ENCODE measurements around the gene BPHL. TPM values are rescaled to one million over a fixed set of nuclear protein-coding genes. Genes with fewer than 3 reads are reported as not detected.

Gene BPHL
- total RNA-seq, 8 experiments from 2014 or later = 11.4 to 45.8 (median 19.6) TPM

- H3K27ac ChIP-seq = no peak overlapping the region
- H3K4me1 ChIP-seq (replicated peaks in 1 of 2) = peaks cover 0 to 2% of the 10 kb centered on the region in 2 donors
- 3 to 94% (median 62%) methylated on average over 2 to 4 of the region's 4 CpGs; no CpG with 5 or more reads in 1 of the 10 experiments for WGBS, 10 experiments
- no peak overlapping the region for H3K4me3 ChIP-seq
- ATAC-seq (replicated peaks in 6 of 8) = peak in 2 of 8 experiments; percentile 27 to 45
- in situ Hi-C loops (cut with MboI; ENCODE audit: low pct_unique_long_range_greater_than_20kb in 2 of 9, low sequenced_read_pairs in 9 of 9, unreplicated experiment in 9 of 9) = no loop called here
Observed at GRCh38 chr6:3088968-3089367, 29.5 kb upstream of the BPHL start.

- in situ Hi-C loops (cut with MboI; ENCODE audit: low pct_unique_long_range_greater_than_20kb in 2 of 9, low sequenced_read_pairs in 9 of 9, unreplicated experiment in 9 of 9) = no loop called here
Observed at GRCh38 chr6:3090013-3090412, 28.5 kb upstream of the BPHL start.

GRCh38 chr6:3094815-3095214 lies 23.7 kb upstream of the BPHL start:
- WGBS, 10 experiments = 60 to 100% (median 97%) methylated on average over 1 to 2 of the region's 2 CpGs; no CpG with 5 or more reads in 1 of the 10 experiments
- Histone ChIP-seq H3K4me1 (replicated peaks in 1 of 2) (no peaks in the 10 kb centered on the region), H3K27ac (no peak overlapping the region), H3K4me3 (no peak overlapping the region)
- no peak for ATAC-seq (replicated peaks in 6 of 8)
- in situ Hi-C loops (cut with MboI; ENCODE audit: low pct_unique_long_range_greater_than_20kb in 2 of 9, low sequenced_read_pairs in 9 of 9, unreplicated experiment in 9 of 9) = no loop called here

More at GRCh38 chr6:3090013-3090412, 28.5 kb upstream of the BPHL start:
- ATAC-seq (replicated peaks in 6 of 8) = peak in 2 of 8 experiments; percentile 9 to 19
- no peak overlapping the region for H3K27ac ChIP-seq
- peaks cover 0 to 2% of the 10 kb centered on the region in 2 donors for H3K4me1 ChIP-seq (replicated peaks in 1 of 2)
- WGBS, 10 experiments = 44 to 100% (median 86%) methylated on average over 1 to 4 of the region's 4 CpGs; no CpG with 5 or more reads in 1 of the 10 experiments
- H3K4me3 ChIP-seq = no peak overlapping the region

- no peak overlapping the region for H3K27ac ChIP-seq
- ATAC-seq (replicated peaks in 6 of 8) = no peak
- no peaks in the 10 kb centered on the region for H3K4me1 ChIP-seq (replicated peaks in 1 of 2)
- WGBS, 10 experiments = 83 to 100% (median 100%) methylated on average over 1 to 3 of the region's 3 CpGs
- H3K4me3 ChIP-seq = no peak overlapping the region
- in situ Hi-C loops (cut with MboI; ENCODE audit: low pct_unique_long_range_greater_than_20kb in 2 of 9, low sequenced_read_pairs in 9 of 9, unreplicated experiment in 9 of 9) = no loop called here
Observed at GRCh38 chr6:3102875-3103274, 15.6 kb upstream of the BPHL start.

GRCh38 chr6:3108746-3109414 lies 9.6 kb upstream of the BPHL start:
- WGBS, 10 experiments = 83 to 100% (median 89%) methylated on average over 1 to 7 of the region's 10 CpGs
- ATAC-seq (replicated peaks in 6 of 8) = no peak
- in situ Hi-C loops (cut with MboI; ENCODE audit: low pct_unique_long_range_greater_than_20kb in 2 of 9, low sequenced_read_pairs in 9 of 9, unreplicated experiment in 9 of 9) = no loop called here
- Histone ChIP-seq H3K4me3 (no peak overlapping the region), H3K4me1 (replicated peaks in 1 of 2) (no peaks in the 10 kb centered on the region), H3K27ac (no peak overlapping the region)

GRCh38 chr6:3109761-3110160 lies 8.8 kb upstream of the BPHL start:
- Histone ChIP-seq H3K4me3 (no peak overlapping the region), H3K27ac (no peak overlapping the region), H3K4me1 (replicated peaks in 1 of 2) (no peaks in the 10 kb centered on the region)
- in situ Hi-C loops (cut with MboI; ENCODE audit: low pct_unique_long_range_greater_than_20kb in 2 of 9, low sequenced_read_pairs in 9 of 9, unreplicated experiment in 9 of 9) = no loop called here
- no peak for ATAC-seq (replicated peaks in 6 of 8)
- 55 to 100% (median 91%) methylated on average over 1 to 3 of the region's 3 CpGs for WGBS, 10 experiments

GRCh38 chr6:3114377-3114776 lies 4.1 kb upstream of the BPHL start:
- Histone ChIP-seq H3K4me3 (no peak overlapping the region), H3K27ac (no peak overlapping the region), H3K4me1 (replicated peaks in 1 of 2) (peaks cover under 1 to 7% of the 10 kb centered on the region in 2 donors)
- WGBS, 10 experiments = 92 to 100% methylated on average over 1 to 4 of the region's 6 CpGs; no CpG with 5 or more reads in 8 of the 10 experiments
- in situ Hi-C loops (cut with MboI; ENCODE audit: low pct_unique_long_range_greater_than_20kb in 2 of 9, low sequenced_read_pairs in 9 of 9, unreplicated experiment in 9 of 9) = no loop called here
- ATAC-seq (replicated peaks in 6 of 8) = no peak

- Histone ChIP-seq H3K27ac (peak overlapping the region; percentile 90 to 93), H3K4me3 (peak overlapping the region; percentile 60 to 94 (median 79)), H3K4me1 (replicated peaks in 1 of 2) (peaks cover 5 to 14% of the 10 kb centered on the region in 2 donors)
- in situ Hi-C loops (cut with MboI; ENCODE audit: low pct_unique_long_range_greater_than_20kb in 2 of 9, low sequenced_read_pairs in 9 of 9, unreplicated experiment in 9 of 9) = no loop called here
- 0 to 29% (median 13%) methylated on average over 1 to 8 of the region's 8 CpGs; no CpG with 5 or more reads in 1 of the 10 experiments for WGBS, 10 experiments
- ATAC-seq (replicated peaks in 6 of 8) = peak in 6 of 8 experiments; percentile 1 to 8 (median 4)
Observed at GRCh38 chr6:3117912-3118352, 579 bp upstream of the BPHL start.

GRCh38 chr6:3119040-3119723 lies 671 bp downstream of the BPHL start:
- peak overlapping the region; percentile 60 to 94 (median 79) for H3K4me3 ChIP-seq
- peaks cover 11 to 14% of the 10 kb centered on the region in 2 donors for H3K4me1 ChIP-seq (replicated peaks in 1 of 2)
- peak; percentile 49 to 63 (median 56) for ATAC-seq (replicated peaks in 6 of 8)
- in situ Hi-C loops (cut with MboI; ENCODE audit: low pct_unique_long_range_greater_than_20kb in 2 of 9, low sequenced_read_pairs in 9 of 9, unreplicated experiment in 9 of 9) = no loop called here
- peak overlapping the region; percentile 90 to 93 for H3K27ac ChIP-seq
- WGBS, 10 experiments = 10 to 100% (median 25%) methylated on average over 1 to 19 of the region's 19 CpGs

GRCh38 chr6:3120765-3121089 lies 2.2 kb downstream of the BPHL start:
- WGBS, 10 experiments = 60 to 100% (median 87%) methylated on average over 1 to 5 of the region's 5 CpGs

GRCh38 chr6:3122823-3123182 lies 4.3 kb downstream of the BPHL start:
- in situ Hi-C loops (cut with MboI; ENCODE audit: low pct_unique_long_range_greater_than_20kb in 2 of 9, low sequenced_read_pairs in 9 of 9, unreplicated experiment in 9 of 9) = no loop called here
- Histone ChIP-seq H3K4me1 (replicated peaks in 1 of 2) (peaks cover 7 to 11% of the 10 kb centered on the region in 2 donors), H3K27ac (no peak overlapping the region), H3K4me3 (no peak overlapping the region)
- no peak for ATAC-seq (replicated peaks in 6 of 8)
- 90 to 100% (median 96%) methylated on average over 1 to 8 of the region's 9 CpGs; no CpG with 5 or more reads in 5 of the 10 experiments for WGBS, 10 experiments

More at GRCh38 chr6:3120765-3121089, 2.2 kb downstream of the BPHL start:
- in situ Hi-C loops (cut with MboI; ENCODE audit: low pct_unique_long_range_greater_than_20kb in 2 of 9, low sequenced_read_pairs in 9 of 9, unreplicated experiment in 9 of 9) = no loop called here
- Histone ChIP-seq H3K4me1 (replicated peaks in 1 of 2) (peaks cover 11 to 14% of the 10 kb centered on the region in 2 donors), H3K27ac (no peak overlapping the region), H3K4me3 (no peak overlapping the region)
- no peak for ATAC-seq (replicated peaks in 6 of 8)

- Histone ChIP-seq H3K27ac (no peak overlapping the region), H3K4me3 (no peak overlapping the region), H3K4me1 (replicated peaks in 1 of 2) (peaks cover 4 to 8% of the 10 kb centered on the region in 2 donors)
- 20 to 97% (median 78%) methylated on average over 2 to 8 of the region's 8 CpGs for WGBS, 10 experiments
- in situ Hi-C loops (cut with MboI; ENCODE audit: low pct_unique_long_range_greater_than_20kb in 2 of 9, low sequenced_read_pairs in 9 of 9, unreplicated experiment in 9 of 9) = loop anchor here in 2 of 9 experiments (25.0 kb wide), 3 partner anchors 113 to 613 kb away; partner anchors contain the start of genes PSMG4 (in 1 of the 2) and TUBB2B (in 1 of the 2)
- ATAC-seq (replicated peaks in 6 of 8) = no peak
Observed at GRCh38 chr6:3124667-3125066, 6.2 kb downstream of the BPHL start.

GRCh38 chr6:3125815-3126214 lies 7.3 kb downstream of the BPHL start:
- in situ Hi-C loops (cut with MboI; ENCODE audit: low pct_unique_long_range_greater_than_20kb in 2 of 9, low sequenced_read_pairs in 9 of 9, unreplicated experiment in 9 of 9) = loop anchor here in 2 of 9 experiments (25.0 kb wide), 3 partner anchors 111 to 611 kb away; partner anchors contain the start of genes PSMG4 (in 1 of the 2) and TUBB2B (in 1 of the 2)
- Histone ChIP-seq H3K4me3 (no peak overlapping the region), H3K4me1 (replicated peaks in 1 of 2) (peaks cover 0 to 6% of the 10 kb centered on the region in 2 donors), H3K27ac (no peak overlapping the region)
- WGBS, 10 experiments = 0 to 60% (median 36%) methylated on average over 1 to 2 of the region's 2 CpGs; no CpG with 5 or more reads in 3 of the 10 experiments
- peak in 3 of 8 experiments; percentile 24 to 82 (median 45) for ATAC-seq (replicated peaks in 6 of 8)
